Spinal cord (tissue), 10 donors: ENCODE data around the gene ZBTB22. TPM values are rescaled to one million over a fixed set of nuclear protein-coding genes. Genes with fewer than 3 reads are reported as not detected.
A peak's percentile ranks its signal among the peaks of the same experiment; 100 is the strongest.
"Not testable (repeated sequence)": the region's sequence is repeated elsewhere in the genome, so short reads cannot be mapped to it uniquely, and the experiment has no call there.

ENCODE experiments used
- DNase-seq, 6 donors: peaks; one replicate each; pipeline versions ENCODE4 v3.0.0 to v3.0.0-alpha.2; 2013 to 2015; ENCODE audit warnings: low spot score in 6 of 6, low read depth in 4 of 6
- H3K27ac ChIP-seq: one replicate; pipeline ENCODE4 v1.5.1; 2013; ENCODE audit warnings: low read depth, low read length, control low read depth
- H3K27me3 ChIP-seq: one replicate; pipeline ENCODE4 v1.6.1; 2013; ENCODE audit warnings: low read length; ENCODE audit not compliant: control insufficient read depth, insufficient read depth
- H3K36me3 ChIP-seq: one replicate; pipeline ENCODE4 v1.6.1; 2013; ENCODE audit warnings: low read length; ENCODE audit not compliant: control insufficient read depth, insufficient read depth
- H3K4me1 ChIP-seq: one replicate; pipeline ENCODE4 v1.6.1; 2013; ENCODE audit warnings: low read length; ENCODE audit not compliant: control insufficient read depth, insufficient read depth
- H3K4me3 ChIP-seq: one replicate; pipeline ENCODE4 v1.5.1; 2013; ENCODE audit warnings: low read depth, low read length, control low read depth
- H3K9me3 ChIP-seq: one replicate; pipeline ENCODE4 v1.6.1; 2013; ENCODE audit warnings: low read length; ENCODE audit not compliant: control insufficient read depth, insufficient read depth
- WGBS: methylation state at CpG from one replicate; pipeline ENCODE4 v1.1.5; 2013; ENCODE audit warnings: missing lambda C conversion rate; ENCODE audit not compliant: insufficient coverage; 5-methylcytosine and 5-hydroxymethylcytosine counted together
- polyA plus RNA-seq, 2 donors: library from polyadenylated mRNA; unstranded; fragments of 120-200 nt; gene quantifications; one replicate each; pipeline ENCODE4 v1.2.1, GENCODE V29; 2013; ENCODE audit not compliant: insufficient read length in 2 of 2
- total RNA-seq, 2 donors: library from RNA; depleted of rRNA in 1 of 2; stranded (reverse); fragments of 120-200 nt in 1 of 2; fragments of >200 nt in 1 of 2; gene quantifications; one replicate each; pipeline versions ENCODE4 v1.2.3 to v1.2.4, GENCODE V29; 2013 to 2014
- donor health status: healthy.

Gene ZBTB22
- total and polyA plus RNA-seq, 4 donors = 16.4 to 26.8 (median 25.4) TPM

DNA sequence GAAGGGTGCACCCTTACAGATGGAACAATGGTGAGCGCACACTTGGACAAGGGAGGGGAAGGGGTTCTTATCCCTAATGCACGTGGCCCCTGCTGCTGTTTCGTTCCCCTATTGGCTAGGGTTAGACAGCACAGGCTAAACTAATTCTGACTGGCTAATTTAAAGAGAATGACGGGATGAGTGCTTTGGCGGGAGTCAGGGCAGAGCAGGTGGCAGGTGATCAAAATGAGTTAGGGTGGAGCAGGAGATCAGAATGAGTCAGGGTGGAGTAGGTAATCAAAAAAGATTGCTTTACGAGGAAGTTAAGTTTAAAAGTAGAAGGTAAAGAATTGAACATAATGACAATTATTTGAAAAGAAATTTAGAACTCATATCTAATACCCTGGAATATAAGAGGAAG is 38.3 kb upstream of the ZBTB22 start:
- H3K9me3 ChIP-seq, DNase-seq, H3K27me3 ChIP-seq, H3K4me1 ChIP-seq, H3K27ac ChIP-seq, H3K36me3 ChIP-seq, H3K4me3 ChIP-seq: not testable (repeated sequence)
- WGBS = 85% methylated on average over 5 of the region's 6 CpGs

DNA sequence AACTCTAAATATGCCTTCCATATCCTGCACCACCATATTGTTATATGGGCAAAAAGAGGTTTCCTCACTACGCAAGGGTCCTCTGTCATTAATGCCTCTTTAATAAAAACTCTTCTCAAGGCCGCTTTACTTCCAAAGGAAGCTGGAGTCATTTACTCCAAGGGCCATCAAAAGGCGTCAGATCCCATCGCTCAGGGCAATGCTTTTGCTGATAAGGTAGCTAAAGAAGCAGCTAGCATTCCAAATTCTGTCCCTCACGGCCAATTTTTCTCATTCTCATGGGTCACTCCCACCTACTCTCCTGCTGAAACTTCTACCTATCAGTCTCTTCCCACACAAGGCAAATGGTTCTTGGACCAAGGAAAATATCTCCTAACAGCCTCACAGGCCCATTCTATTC is 30.3 kb upstream of the ZBTB22 start:
- Histone ChIP-seq H3K4me1 (peaks cover 6% of the 10 kb centered on the region), H3K9me3 (no peaks in the 10 kb centered on the region), H3K27ac (no peak overlapping the region), H3K4me3 (no peak overlapping the region), H3K27me3 (no peaks in the 10 kb centered on the region), H3K36me3 (no peaks in the 10 kb centered on the region)
- 98% methylated on average over 5 of the region's 5 CpGs for WGBS
- DNase-seq = no peak

DNA sequence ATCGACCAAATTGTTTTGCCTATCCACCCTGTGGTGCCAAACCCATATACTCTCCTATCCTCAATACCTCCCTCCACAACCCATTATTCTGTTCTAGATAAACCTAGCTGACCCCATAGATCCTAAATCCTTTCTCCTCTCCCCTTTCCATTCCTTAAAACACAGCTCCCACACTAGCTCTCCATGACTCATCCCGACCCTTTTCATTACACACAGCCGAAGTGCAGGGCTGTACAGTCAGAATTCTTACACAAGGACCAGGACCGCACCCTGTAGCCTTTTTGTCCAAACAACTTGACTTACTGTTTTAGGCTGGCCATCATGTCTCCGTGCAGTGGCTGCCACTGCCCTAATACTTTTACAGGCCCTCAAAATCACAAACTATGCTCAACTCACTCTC is 29.4 kb upstream of the ZBTB22 start:
- not testable (repeated sequence) for H3K27ac ChIP-seq, H3K9me3 ChIP-seq, H3K27me3 ChIP-seq, DNase-seq, H3K4me3 ChIP-seq, H3K36me3 ChIP-seq, H3K4me1 ChIP-seq
- 89% methylated on average over 5 of the region's 5 CpGs for WGBS

DNA sequence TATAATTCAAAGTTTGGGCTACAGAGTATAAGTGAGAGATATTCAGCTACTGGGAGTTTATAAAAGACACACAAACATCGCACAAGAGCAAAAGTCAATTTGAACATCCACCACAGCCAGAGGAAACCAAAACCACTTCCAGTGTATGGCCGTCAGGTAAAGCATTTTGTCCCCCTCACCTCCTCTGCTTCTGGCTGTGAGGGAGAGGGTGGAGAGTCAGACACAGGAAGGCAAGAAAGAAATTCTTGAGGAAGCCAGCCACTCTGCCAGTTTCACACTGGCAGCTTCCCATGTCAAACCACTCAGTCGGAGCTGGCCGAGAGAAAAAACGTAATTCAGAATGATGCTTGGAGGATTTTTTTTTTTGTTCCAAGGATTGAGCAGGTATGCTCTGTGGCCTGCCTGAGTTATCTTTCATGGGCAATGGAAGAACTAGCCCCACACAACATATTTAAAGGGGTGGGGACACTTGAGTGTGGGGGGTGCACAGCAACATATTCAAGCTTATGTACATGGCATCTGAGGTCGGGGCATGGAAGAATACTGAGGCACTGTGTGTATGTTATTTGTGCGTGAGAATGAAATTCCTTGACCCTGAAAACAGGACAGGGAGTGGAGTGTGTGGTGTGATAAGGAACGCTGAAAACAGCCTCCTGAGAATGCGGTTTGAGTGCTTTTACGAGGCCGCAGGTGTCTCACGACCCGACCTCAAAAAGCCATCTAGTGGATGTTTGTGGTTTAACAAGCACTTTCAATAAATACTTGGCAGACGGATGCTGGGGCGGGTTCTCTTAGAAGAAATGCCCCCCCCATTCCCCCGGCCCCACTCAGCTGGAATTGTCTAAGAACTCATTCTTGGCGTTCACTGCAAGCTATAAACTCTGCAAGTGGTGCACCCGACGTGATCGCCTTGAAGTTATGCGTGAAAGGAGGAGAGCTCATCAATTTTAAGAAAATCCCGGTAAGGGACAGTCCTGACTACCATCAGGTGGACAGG is 27.5 kb upstream of the ZBTB22 start:
- no peaks in the 10 kb centered on the region for H3K9me3 ChIP-seq
- no peaks in the 10 kb centered on the region for H3K27me3 ChIP-seq
- peaks cover 6% of the 10 kb centered on the region for H3K4me1 ChIP-seq
- no peak overlapping the region for H3K4me3 ChIP-seq
- WGBS = 7% methylated on average over 14 of the region's 22 CpGs
- no peaks in the 10 kb centered on the region for H3K36me3 ChIP-seq
- H3K27ac ChIP-seq = no peak overlapping the region
- peak; percentile 28 to 89 (median 41) for DNase-seq

DNA sequence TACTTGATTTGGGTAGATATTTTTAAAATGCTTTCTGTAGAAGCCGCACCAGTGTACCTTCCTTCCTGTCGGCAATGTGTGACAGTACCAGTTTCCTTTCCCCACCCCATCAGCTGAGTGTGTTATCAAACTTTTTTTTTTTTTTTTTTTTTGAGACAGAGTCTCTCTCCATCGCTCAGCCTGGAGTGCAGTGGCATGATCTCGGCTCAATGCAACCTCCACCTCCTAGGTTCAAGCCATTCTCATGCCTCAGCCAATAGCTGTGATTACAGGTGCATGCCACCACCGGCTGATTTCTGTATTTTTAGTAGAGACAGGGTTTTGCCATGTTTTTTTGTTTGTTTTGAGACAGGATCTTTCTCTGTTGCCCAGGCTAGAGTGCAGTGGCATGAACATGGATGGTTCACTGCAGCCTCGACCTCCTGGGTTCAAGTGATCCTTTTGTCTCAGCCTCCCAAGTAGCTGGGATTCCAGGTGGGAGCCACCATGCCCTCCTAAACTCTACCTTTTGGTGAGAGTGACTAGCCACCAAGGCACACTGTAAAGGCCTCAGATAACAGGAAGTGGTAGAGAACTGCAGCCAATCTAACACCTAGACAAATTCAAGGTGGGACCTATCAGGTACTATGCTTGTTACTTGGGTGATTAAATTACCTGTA is 26.5 kb upstream of the ZBTB22 start:
- no peak overlapping the region for H3K4me3 ChIP-seq
- no peak for DNase-seq
- H3K27me3 ChIP-seq = no peaks in the 10 kb centered on the region
- H3K9me3 ChIP-seq = no peaks in the 10 kb centered on the region
- H3K27ac ChIP-seq = no peak overlapping the region
- 71% methylated on average over 1 of the region's 6 CpGs for WGBS
- peaks cover 6% of the 10 kb centered on the region for H3K4me1 ChIP-seq
- H3K36me3 ChIP-seq = no peaks in the 10 kb centered on the region

DNA sequence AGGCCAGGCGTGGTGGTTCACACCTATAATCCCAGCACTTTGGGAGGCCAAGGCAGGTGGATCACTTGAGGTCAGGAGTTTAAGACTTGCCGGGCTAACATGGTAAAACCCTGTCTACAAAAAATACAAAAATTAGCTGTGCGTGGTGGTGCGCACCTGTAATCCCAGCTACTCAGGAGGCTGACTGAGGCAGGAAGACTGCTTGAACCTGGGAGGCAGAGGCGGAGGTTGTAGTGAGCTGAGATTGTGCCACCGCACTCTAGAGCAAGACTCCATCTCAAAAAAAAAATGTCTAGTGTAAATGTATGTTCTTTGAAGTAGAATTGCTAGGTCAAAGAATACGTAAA is 26.0 kb upstream of the ZBTB22 start:
- not testable (repeated sequence) for H3K36me3 ChIP-seq, H3K27ac ChIP-seq, H3K9me3 ChIP-seq, H3K4me1 ChIP-seq, H3K4me3 ChIP-seq, H3K27me3 ChIP-seq, DNase-seq
- 86% methylated on average over 2 of the region's 7 CpGs for WGBS

GRCh38 chr6:33339193-33339592 is 21.6 kb upstream of the ZBTB22 start:
- no peaks in the 10 kb centered on the region for H3K4me1 ChIP-seq
- no peaks in the 10 kb centered on the region for H3K27me3 ChIP-seq
- no peak overlapping the region for H3K27ac ChIP-seq
- WGBS = 96% methylated on average over 4 of the region's 6 CpGs
- no peaks in the 10 kb centered on the region for H3K36me3 ChIP-seq
- no peak overlapping the region for H3K4me3 ChIP-seq
- no peaks in the 10 kb centered on the region for H3K9me3 ChIP-seq
- no peak for DNase-seq

DNA sequence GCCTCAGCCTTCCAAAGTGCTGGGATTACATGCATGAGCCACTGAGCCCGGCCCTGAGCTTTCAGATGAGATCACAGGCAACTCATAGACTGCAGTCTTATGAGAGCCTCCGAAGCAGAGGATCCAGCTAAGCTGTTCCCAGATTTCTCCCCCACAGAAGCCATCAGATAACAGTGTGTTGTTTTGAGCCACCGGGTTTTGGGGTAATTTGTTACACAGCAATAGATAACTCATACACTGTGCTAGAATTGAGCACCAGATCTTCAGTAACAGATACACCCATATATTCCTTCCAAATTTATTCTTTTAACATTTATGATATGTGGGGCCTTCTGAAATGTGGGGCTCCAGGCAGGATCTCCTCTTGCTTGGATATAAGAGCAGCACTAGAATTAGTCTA is 19.0 kb upstream of the ZBTB22 start:
- whole genome bisulfite sequencing = 78% methylated on average over 1 of the region's 3 CpGs
- no peaks in the 10 kb centered on the region for H3K27me3 ChIP-seq
- no peak for DNase-seq

GRCh38 chr6:33335916-33336315 is 18.4 kb upstream of the ZBTB22 start:
- H3K27me3 ChIP-seq = no peaks in the 10 kb centered on the region
- WGBS = no CpG with 5 or more reads among the region's 4 CpGs

More for the DNA sequence above, 19.0 kb upstream of the ZBTB22 start:
- Histone ChIP-seq H3K9me3 (no peaks in the 10 kb centered on the region), H3K4me3 (no peak overlapping the region), H3K27ac (no peak overlapping the region), H3K4me1 (no peaks in the 10 kb centered on the region), H3K36me3 (no peaks in the 10 kb centered on the region)

GRCh38 chr6:33333666-33334065 is 16.1 kb upstream of the ZBTB22 start:
- no peak overlapping the region for H3K27ac ChIP-seq
- H3K4me1 ChIP-seq = no peaks in the 10 kb centered on the region
- no peaks in the 10 kb centered on the region for H3K36me3 ChIP-seq
- H3K9me3 ChIP-seq = no peaks in the 10 kb centered on the region
- no peaks in the 10 kb centered on the region for H3K27me3 ChIP-seq
- H3K4me3 ChIP-seq = no peak overlapping the region
- WGBS = no CpG with 5 or more reads among the region's 4 CpGs
- DNase-seq = no peak

More at GRCh38 chr6:33335916-33336315, 18.4 kb upstream of the ZBTB22 start:
- Histone ChIP-seq H3K27ac (no peak overlapping the region), H3K36me3 (no peaks in the 10 kb centered on the region), H3K9me3 (no peaks in the 10 kb centered on the region), H3K4me1 (no peaks in the 10 kb centered on the region), H3K4me3 (no peak overlapping the region)
- DNase-seq = no peak
